ENCODE measurements around the gene RGS7.
A peak's percentile ranks its signal among the peaks of the same experiment; 100 is the strongest.

The RGS7 gene

DNA sequence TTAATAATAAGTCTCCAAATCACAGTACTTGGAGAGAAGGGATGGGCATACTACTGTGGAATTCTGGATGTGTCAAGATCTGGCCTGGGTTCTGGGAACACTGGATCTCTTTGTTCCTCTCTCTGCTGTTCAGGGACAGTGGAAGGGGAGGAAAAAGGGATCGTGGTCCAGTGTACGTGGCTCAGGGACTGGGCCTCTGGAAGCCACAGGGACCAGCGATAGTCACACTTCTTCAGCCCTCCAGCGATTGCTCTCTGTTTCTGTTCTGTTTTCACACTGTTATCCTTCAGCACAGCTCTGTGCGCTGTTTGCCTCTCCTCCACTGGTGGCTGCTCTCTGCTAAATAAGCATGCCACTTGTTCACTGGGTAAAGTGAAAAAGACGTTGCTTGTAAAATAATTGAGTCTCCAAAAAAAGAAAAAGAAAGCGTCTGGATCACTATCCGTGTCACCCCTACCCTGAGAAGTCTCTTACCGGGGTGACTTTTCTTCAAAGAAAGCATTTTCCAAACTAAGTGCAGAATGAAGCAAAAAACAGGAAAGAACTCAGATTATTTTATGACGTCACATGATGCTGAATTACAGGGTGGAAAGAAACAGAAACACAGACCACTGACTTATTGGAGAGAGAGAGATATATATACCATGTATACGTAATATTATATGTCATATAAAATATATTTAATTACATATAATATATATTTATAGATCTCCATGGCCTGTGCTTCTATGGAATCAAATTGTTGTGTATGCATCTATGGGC is 279.4 kb downstream of the RGS7 start:
- DNase-seq = no peak

DNA sequence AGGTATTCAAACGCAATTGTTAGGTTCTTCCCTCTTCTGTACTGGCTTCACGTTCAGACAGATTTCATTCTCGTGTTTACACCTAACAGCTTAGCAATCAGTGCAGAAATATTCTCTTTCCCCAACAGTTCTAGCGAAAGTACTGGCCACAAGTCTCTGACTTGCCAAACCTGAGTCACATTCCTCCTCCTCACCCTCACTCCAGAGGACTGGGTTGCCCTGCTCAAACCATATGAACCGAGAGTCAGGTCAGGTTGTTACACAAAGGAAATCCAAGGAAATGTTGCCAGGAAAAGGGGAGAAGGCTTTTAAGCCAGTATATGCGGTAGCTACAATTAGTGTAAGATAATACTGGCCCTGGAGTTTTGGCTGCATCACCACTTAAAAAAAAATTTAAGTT is 282.5 kb downstream of the RGS7 start:
- no peak for DNase-seq

DNA sequence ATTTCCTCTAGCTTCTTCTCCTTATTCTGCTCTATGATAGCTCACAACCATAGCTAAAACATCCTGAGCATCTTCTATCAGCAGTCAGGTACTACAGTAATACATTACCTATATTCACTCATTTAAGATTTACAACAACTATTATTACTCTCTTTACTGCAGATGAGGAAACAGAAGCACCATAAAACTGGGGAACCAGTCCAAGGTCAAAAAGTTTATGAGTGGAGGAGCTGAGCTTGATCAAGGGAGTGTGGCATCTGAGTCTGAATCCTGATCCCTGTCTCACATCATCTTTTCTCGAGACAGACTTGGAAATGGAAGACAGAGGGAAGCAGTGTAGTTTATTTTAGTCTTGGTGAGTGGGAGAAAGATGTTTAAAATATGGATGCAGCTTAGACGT is 288.6 kb downstream of the RGS7 start:
- no peak for DNase-seq

DNA sequence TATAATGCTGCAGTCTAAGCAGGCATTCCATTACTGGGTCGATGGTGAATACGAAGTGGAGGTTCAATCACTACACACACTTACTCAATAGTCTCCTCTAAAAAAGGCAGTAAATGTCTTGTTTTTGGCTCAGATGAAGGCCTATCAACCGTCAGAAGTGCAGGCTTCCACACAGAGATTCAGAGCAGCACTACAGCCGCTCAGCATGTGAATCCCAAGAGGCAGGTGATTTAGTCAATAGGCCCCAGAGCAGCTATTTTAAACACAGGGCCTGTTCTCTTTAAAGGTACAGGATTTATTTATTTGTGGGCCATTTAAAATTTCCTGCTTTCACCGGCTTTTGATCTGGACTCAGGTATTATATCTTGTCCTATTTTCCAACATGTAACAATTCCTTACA is 293.7 kb downstream of the RGS7 start:
- DNase-seq = no peak

DNA sequence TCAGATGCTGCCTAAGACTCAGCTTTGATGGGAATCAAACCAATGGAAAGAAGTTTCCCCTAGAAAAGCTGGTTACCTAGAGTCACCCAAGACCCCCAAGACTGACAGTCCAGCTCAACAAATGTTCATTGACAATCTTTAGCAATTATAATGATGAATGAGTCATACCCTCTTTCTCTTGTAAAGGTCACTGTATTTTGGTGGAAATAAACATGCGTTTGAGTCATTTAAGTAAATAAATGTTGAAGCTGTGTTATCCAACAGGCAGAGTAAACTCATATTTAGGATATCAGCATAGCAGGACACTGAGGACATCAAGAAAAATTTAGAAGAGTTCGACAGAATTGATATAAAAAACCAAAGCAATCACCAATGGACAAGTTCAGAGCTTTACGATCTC is 295.9 kb downstream of the RGS7 start:
- no peak for DNase-seq

DNA sequence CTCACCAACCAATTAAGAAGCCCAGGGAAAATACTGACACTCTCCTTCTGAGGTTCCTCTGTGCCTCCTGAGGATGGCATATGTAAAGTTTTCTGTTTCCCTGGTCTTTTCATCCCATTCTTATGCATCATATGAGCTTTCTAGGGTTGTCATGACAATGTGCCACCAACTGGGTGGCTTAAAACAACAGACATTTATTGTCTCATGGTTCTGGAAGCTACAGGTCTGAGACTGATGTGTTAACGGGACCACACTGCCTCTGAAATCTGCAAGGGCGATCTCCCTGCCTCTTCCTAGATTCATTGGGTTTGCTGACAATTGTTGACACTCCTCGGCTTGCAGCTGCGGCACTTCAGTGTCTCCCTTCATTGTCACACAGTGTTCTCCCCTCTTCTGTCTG is 308.4 kb downstream of the RGS7 start:
- DNase-seq = no peak

DNA sequence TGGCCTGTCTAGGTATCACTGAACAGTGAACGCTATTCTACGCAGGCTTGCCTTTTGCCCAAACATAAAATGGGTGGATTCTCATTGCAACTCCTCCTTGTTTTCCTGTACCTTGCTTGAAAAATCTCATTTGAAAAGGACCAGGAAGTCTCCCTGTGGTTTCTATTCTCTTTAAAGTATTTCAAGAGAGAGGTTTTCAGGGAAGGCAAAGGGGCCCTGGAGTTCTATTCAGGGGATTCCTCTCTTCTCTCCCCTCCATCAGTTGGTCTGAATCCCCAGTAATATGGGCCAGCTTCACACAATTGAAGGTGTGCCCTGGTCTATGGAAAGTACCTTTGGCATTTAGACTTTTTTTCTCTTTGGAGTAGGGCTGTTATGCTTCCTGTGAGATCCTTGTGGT is 311.3 kb downstream of the RGS7 start:
- DNase-seq = no peak

DNA sequence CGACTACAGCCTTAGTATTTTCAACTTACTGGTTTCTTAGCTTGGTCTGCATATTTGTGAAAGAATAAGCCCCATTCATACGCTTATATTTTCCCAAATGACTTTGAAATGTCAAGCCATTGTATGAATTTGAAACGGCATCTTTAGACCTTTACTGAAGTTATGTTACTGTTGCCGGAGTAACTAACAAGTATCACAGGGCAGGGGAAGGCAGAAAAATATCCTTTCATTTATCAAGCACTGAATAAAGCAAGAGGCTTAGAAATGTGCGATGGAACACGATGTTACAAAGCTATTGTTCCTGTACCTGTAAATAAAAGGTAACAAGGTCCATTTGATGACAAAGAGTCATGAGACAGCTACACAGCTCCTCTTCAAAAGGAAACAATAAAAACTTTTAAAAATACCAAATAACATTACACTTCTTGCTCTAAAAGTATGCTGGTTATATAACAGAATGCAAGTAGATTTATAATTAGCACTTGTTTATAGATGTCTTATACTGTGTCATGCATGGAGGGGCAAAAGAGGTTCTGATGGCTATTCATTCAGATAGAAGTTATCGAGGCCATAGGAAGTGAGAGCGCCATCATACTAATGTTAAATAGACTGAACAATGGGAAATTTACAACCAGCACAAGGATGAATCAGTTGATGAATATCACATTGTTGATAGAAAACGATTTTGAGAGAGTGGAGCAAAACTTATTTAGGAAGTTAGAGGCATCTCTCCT is 322.6 kb downstream of the RGS7 start:
- DNase-seq = no peak

DNA sequence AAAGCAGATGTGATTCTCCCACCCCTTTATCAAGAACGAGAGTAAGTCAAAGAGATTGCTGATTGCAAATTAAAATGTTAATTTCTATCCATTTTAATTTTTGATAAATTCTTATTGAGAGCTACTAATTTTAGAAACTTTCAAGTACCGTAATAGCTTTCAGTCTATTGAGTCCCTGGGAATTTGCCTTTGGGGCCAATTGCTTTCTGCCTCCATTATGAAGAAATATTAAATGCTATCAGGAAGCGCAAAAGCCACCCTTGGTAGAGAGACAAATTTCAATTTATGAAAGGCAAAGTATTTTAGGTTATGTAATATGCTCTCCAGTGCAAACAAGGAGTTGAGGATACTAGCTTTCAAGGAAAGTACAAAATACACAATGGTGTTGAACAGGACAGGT is 332.2 kb downstream of the RGS7 start:
- no peak for DNase-seq

DNA sequence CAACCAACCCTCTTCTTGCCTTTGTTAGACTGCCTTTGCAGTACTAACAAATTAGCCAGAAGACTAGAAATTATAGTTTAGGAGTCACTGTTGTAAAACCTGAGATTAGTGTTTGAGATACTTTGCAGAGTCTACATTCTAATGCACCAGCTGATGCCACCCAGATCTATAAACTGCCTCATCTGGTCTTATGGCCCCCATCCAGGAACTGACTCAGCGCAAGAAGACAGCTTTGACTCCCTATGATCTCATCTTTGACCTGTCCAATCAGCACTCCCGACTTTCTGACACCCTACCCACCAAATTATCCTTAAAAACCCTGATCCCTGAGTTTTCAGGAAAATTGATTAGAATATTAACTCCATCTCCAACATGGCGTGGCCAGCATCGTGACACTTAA is 334.6 kb downstream of the RGS7 start:
- no peak for DNase-seq

DNA sequence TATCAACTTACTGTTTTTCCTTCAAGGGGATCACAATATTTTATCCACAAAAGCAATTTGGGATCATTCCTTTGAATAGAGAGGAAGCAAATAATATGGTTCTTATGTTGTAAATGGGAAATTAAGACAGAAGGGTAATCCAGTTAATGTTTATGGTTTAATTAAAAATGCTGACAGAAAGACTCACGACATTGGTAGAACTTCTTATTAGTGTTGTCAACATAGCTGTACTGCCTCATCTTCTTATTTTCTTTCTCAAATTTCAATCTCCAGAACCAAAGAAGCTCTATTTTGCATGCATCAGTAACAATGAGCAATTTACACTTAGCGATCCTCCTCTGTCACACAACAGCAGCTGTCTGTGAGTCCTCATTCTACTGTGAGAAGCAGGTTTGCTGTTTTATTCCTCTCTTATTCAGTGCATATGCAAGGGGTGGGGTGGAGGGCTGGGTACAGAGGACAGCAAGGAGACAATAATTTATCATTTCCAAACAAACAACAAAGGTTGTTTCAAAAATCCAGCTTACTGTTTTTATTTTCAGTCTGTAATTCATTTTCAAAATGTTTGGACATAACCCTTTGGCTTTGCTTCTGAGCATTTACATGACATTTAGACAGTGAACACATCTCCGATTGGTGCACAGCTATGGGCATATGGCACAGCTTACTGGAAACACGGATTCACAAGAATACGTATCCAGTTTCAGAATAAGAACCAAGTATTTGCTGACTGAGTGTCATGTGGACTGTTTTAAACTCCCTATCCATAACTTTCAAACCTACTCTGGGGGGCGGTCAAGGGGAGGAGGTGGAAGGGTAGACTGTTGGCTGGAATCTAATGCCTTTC is 335.9 kb downstream of the RGS7 start:
- DNase-seq = peak; percentile 12

DNA sequence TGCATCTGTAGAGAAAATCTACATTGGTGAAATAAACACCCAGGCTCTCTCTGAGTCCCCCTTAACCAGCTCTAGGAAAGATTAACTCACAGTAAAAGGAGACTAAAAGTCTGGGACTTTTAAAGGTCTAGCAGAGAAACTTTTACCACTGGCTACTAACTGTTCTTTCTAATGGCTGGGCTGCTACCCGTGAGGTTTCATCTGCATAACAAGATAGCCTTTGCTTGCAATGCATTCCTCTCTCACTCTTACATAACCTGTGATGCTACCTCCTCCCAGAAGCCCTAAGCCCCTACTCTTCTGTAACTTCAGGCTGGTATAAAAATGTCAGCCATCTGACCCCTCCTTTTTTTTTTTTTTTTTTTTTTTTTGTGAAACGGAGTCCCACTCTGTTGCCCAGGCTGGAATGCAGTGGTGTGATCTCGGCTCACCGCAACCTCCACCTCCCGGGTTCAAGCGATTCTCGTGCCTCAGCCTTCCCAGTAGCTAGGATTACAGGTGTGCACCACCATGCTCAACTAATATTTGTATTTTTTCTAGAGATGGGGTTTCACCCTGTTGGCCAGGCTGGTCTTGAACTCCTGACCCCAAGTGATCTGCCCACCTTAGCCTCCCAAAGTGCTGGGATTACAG is 344.2 kb downstream of the RGS7 start:
- no peak for DNase-seq

DNA sequence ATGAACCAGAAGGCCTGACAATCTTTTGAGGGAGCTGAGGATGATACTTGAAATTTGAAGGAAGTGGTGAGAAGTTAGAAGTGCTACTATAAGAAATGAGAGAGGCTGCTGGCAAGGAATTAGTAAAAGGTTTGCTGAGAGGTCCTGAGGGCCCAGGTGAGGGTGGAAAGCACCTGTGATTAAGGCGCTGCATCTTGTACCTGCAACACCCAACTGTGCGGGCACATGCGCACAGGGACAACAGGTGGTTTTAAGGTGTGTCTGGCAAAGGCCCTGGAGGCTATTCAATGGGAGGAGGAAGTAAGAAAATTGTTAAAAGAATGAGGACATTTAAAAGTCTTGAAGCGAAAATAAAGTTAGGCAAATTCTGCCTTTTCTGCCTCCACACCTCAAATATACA is 349.3 kb downstream of the RGS7 start:
- DNase-seq = no peak

DNA sequence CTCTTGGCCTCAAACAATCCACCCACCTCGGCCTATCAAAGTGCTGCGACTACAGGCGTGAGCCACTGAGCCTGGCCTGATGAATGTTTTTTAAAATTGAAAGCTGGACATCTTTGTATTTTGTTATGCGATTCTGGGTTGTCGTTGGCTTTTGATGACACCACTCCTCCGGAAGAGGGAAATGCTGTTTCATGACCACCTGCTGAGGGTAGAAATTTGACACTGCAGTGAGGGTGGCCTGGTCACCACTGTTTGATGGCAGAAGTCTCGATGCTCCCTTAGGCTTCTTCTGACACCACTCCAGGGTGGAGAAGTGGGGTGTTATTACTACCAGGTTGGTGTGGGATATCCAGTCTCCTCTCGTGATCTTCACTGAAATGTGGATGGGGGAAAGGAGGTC is 357.2 kb downstream of the RGS7 start:
- DNase-seq = no peak

DNA sequence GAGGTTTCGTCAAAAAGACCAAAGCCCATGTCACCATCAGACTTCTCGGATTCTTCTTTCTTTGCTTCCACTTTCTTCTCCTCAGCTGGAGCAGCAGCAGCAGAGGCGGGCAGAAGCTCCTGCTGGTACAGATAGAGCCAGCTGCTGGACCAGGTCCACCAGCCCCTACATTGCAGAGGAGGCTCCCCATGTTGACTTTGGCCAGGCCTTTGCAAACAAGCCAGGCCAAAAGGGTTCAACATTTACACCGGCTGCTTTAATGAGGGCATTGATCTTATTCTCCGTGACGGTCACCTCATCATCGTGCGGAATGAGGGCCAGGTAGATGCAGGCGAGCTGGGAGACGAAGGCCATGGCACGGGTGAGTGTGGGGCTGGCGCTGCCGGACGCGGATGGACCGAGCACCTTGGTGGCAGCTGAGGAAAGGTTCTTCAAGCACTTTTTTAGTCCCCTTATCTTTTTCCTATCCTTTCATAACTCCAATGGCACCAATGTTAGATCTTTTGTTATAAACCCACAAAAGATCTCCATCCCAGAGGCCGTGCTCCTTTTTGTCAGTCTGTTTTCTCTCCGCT is 358.5 kb downstream of the RGS7 start:
- DNase-seq = no peak

DNA sequence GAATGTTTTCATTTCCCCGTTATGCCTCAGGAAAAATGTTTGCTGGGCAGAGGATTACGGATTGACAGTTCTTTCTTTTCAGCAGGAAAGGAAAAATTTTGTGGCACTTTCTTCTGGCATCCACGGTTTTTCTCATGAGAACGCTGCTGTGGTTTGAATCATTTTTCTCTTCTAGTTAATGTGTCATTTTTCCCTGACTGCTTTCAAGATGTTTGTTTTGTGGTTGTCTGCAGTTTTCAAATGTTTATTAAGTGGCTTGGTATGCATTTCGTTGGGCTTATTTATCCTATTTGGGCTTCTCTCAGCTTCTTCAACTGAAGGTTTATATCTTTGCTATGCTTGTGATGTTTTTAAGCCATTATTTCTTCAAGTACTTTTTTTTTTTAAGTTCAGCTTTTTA is 359.0 kb downstream of the RGS7 start:
- DNase-seq = no peak

DNA sequence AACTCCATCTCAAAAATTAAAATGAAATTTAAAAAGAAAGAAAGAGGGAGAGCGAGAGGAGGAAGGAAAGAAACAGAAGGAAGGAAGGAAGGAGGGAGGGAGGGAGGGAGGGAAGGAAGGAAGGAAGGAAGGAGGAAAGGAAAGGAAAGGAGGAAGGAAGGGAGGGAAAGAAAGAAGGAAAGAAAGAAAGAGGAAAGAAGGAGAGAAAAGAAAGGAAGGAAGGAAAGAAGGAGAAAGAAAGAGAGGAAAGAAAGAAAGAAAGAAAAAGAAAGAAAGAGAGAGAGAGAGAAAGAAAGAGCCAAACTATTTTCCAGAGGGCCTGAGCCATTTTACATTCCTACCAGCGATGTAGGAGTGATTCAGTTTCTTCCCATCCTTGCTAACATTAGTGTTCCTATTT is 364.0 kb downstream of the RGS7 start:
- no peak for DNase-seq

DNA sequence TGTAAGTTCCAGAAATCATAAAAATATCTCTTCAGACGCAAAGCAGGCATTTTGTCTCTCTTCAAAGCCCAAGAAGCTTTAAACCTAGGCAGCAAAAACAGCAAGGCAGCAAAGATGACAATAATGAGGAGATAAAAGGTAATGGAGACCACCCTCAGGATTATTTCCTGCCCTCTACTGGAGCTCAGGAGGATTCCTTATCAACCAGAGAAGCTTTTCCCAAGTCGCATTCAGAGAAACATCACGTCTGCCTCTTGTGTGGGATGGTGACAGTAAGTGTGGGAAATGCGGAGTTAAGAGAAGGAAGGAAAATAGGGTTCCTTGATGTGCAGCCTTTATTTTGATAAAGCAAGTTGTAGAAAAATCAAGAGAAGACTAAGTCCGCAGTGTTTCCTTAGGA is 365.8 kb downstream of the RGS7 start:
- no peak for DNase-seq

DNA sequence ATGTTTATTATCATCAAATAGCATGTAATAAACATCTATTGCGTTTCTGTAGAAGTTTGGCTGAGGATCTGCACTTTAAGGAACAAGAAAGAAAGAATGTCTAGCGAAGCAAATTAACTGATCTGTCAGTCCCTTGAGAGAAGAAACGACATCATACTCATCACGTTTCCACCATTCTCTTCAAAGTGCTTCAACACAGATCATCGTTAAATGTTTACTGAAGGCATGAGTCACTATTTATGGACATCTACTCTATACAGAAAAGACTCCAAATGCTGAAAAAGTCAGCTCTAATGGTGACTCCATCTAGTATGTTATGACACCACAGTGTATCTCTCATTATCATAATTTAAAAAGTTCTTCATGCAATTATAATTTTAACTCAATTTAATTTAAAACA is 369.1 kb downstream of the RGS7 start:
- DNase-seq = no peak

DNA sequence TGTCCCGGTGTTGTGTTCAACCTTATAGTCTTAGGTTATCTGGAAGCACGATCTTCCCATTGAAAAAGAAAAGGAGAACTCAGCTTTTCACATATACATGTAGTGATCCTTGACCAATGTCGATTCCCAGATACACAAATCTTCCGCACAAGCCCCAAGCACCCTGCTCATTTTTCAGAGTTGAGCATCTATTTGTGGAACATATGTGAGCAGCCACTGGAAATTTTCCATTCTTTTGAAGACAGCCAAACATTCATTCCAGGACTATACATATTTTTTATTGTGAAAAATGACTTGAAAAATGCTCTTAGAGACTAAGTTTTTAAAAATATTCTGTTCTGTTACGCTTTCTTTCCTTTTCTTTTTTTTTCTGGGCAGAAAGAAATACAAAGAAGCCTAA is 371.9 kb downstream of the RGS7 start:
- no peak for DNase-seq

DNA sequence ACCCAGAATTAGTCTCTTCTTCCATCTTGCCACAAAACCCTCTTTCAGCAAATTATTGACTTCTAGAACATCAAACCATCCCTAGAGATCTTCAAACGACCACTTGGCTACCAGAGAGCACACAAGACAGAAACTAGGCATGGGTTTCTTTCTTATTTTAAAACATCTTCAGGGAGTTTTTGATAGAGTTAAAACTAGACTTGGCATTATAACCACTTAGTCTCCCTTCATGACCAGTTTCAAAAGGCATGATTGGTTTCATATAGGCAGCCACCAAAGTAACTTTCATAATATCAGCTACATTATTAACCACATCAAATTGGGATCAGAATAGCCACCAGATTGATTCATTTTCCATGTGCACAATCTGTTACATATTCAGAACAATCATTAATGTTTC is 376.7 kb downstream of the RGS7 start:
- DNase-seq = no peak

DNA sequence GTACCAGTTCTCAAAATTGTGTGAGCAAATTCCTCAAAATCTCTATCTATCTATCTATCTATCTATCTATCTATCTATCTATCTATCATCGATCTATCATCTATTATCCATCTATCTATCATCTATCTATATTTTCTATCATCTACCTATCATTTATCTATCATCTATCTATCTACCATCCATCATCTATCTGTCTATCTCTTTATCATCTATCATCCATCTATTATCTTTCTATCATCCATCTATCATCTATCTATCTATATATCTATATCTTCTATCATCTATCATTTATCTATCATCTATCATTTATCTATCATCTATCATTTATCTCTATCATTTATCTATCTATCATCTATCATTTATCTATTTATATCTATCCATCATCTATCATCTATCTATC is 380.3 kb downstream of the RGS7 start:
- no peak for DNase-seq

DNA sequence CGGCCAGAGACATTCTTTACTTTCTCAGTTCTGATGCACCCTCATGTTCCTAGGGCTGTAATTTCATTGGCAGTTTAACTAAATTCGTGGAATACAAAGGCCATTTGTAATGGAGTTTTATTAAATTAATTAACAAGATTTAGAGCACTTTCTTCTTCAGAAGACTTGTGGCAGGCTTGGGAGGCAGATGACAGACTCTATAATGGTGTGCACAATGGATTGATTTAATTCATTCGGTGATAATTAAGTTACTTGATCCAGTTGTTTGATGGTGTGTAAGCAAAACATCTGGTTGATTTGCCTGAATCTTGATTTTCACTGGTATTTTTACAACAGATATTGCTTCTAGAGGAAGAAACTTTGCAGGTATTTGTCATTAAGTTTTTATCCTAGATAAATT is 383.1 kb downstream of the RGS7 start:
- no peak for DNase-seq
